GM19324 (cell line): ENCODE data around the gene CDK14.

Experiments used
- ATAC-seq: cut with Tn5 transposase; IDR thresholded peaks from one replicate; pipeline ENCODE4 v1.9.1; 2021; ENCODE audit warnings: mild to moderate bottlenecking, moderate library complexity; ENCODE audit not compliant: unreplicated experiment, low FRiP score

Gene CDK14

DNA sequence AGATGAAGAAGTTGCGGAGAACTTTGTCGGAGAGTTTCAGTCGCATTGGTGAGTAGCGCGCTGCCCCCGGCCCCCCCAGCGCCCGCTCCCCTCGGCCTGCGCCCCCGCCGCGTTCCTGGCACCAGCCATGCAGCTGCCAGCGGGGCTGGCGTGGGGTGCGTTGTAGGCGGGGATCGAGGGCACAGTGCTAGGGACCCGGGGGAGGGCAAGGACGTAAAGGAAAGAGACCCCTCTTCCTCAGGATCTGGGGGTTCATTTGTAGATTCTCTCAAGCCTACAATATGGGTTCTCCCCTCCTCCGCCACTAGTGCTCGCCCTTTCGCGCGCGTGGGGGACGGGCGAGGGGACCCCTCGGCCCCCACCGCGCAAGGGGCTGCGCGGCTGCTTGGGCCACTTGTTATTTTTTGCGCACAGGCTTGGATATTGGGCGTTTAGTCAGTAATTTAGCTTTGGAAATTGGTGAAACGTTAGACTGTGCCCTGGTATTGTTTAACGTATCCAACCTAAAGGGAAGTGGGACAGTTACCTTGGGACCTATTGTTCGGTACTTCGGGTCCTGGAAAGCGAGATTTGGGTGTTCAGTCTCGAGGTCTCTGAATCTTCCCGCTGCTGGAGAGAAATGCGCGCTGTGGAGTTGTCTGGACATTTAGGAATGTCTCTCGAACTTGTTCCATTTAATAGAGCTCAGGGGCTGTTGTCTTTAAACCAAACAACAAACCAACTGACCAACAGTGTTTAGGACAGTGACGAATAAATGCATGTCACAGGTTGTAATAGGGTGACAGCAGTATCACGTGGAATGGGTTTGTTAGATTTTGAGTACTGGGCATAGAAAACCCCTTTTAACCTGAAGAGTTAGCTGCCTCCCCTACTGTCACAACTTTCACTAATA is 796 bp downstream of the CDK14 start:
- ATAC-seq: peak; percentile 13

DNA sequence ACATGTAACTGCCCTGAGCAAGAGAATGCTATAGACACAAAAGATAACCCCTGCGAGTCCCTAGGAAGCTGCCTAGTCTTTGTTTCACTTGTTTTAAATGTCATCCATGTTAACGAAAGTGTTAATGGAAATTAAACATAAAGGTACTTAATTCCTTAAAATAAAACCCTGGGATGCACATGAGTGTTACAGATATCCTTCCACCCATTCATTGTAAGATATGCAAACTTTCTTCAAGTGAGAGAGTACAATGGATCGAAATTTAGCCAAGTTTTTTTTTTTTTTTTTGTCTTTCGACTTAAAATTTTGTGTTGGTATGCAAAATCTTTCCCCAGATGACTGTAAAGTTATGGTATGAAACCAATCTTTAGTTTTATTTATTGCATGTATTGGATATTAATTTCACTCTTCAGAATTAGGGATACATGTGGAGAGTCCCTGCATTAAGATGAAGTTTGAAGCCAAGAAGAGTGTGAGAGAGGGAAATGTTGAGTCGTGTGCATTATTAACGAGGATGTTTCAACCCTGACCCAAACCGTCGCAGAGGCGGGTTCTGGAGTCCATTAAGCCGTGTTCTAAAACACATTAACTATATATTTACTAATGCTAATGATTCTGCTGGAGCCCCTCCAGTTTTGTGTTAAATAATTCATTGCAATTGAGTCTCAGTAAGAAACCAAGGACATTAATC is 1.6 kb downstream of the CDK14 start:
- ATAC-seq: no peak

DNA sequence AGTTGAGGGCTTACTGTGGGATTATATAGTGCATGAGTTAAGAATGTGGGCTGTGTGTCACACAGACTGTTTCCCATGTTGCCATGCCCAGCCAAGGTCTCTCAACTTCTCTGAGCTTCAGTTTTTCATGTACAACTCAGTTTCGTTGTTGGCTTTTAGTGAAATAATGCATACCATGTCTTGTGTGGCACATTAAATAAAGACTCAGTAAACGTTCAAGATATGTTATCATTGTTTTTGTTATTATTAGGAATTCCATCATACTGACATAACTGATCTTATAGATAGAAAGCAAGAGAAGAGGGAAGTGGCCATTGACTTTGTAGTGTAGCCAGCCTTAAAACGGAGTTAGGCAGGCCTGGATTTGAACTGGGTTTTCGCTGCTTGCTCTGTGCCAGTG is 2.9 kb downstream of the CDK14 start:
- ATAC-seq: no peak

DNA sequence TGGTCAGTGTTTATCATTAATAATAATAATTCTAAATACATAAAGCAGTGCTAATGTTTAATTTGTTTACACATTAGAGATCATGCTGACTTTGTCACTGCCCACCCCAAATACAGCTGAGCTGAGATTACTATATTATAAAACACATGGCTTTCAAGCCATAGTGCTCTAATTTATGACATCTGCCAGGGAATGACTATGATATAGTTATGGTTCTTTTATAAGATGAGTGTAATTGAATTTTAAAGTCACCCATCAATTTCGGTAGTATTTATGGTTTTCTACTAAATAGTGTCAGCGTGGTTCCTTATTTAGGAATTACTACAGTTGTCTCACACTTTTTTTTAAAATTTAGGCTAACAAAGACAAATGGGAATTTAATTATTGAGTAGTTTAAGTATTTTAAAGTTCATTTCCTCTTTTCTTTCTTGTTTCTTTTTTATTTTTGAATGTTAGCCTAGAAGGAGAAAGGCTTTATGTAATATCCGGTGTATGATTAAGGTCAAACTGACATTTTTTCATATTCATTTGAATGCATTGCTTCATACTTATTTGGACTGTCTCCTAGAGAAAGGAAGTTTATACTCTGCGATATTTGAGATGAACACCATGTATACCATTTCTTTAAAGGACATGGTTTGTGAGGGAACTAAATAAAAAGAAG is 3.9 kb downstream of the CDK14 start:
- no peak for ATAC-seq

DNA sequence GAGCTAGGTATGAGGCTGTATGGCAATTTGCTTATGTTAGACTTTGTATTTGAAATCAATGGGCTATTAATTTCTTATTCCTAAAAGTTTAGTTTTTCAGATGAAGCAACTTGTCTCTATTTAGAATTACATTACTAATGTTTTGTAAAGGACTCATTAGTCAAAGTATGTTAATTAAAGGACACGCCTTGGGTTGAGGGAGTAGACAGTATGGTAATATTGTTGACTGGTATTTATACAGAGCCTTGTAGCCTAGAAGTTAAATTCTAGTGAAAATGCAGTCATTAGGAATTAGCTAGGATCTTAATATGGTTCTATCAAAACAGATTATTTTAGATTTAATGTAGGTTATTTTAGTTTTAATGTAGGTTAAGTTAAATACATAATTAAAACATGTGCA is 6.2 kb downstream of the CDK14 start:
- ATAC-seq: no peak

DNA sequence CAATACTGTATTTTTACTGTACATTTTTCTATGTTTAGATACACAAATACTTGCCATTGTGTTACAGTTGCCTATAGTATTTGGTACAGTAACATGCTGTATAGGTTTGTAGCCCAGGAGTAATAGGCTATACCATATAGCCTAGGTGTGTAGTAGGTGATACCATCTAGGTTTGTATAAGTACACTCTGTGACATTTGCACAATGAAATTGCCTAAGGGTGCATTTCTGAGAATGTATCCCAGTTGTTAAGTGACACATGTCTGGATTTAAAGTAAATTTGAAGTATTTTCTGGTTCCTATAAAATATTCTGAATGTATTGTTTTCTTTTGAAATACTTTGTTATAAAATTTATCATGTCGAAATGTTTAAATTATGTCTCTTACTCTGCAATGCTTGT is 7.2 kb downstream of the CDK14 start:
- no peak for ATAC-seq

DNA sequence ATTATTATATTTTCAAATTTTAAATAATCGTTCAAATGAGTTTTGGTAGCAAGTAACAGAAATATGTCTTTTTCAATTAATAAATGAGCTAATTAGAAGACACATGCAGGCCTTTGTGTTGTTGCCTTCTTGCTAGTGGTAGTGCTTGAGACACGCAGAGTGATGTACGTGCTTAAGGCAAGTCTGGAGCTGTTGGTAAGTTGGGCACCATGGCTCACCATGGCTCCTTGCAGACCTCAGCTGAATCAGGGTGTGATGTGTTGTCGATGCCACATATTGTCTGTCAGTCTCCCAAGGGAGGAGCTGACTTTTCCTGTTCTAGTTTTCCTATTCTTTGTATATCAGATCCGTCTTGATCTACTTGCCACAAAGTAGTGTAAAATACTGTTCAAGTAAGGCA is 8.3 kb downstream of the CDK14 start:
- ATAC-seq: no peak

DNA sequence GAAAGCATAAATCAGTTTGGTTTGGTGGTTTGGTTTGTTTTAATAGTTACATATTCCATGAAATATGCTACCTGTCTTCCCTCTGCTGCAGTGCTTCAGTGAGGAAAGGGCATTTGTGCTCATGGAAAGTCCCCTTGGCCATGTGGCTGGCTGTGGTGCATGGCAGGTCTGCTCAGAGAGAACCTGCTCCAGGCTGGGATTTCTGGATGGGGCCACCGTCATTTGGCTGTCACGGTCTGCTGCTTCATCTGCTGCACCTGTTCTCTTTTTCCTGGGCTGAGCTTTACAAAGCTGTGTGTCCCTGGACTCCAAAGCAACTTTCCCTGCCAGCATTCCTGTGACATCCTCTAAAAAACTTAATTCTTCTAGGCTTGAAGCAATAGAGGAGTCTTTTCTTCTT is 8.9 kb downstream of the CDK14 start:
- ATAC-seq: no peak

DNA sequence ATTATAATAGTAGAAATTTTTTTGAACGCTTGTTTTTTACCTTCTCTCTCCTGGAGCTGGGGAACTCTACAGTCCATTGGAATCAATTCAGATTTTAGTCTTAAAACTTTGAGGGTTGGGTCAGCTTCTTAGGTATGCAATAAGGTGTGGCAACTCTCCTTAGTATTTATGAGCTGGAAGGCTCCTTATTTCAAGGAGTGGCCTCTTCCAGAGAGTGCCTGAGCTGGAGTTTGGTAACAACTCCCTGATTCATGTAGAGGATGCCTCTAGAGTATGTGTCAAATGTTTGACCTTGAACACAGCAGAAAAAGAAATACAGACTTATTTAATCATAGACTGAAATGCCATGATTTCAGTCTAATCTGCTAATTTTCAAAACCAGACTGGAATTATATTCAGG is 11.1 kb downstream of the CDK14 start:
- ATAC-seq: no peak

DNA sequence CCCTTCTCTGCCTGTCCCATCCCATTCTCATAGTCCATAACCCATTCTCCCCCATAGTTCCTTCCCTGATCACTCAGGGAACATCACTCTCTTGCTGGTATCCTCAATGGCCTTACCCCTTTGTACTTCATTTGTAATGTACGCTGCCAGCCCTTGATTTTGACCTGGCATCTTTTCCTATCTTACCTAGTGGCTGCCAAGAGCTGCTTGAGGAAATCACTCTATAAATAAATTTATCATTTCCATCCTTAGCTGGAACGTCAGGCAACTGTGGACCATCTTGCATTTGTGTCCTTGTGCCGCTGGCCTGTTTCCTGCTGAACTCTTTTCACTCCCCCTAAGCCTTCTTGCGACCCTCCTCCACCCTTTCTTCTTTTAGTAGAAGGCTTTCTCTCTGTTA is 14.0 kb downstream of the CDK14 start:
- no peak for ATAC-seq

DNA sequence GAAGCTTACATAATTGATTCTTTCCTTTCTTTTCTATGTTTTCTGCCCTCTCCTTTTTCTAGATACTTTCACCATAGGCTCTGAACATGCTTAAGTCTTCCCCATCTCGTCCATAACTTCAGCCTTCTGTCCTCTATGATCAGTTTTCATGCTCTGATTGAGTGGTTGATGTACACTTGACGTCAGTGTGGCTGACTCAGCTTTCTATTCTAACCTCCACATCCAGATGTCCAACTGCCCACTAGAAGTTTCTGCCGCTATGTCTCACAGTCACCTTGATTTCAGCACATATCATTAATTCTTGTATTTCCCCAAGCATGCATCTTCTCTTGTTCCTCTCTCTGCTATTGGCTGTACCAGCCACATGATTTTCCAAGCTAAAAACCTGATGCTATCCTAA is 15.0 kb downstream of the CDK14 start:
- ATAC-seq: no peak

DNA sequence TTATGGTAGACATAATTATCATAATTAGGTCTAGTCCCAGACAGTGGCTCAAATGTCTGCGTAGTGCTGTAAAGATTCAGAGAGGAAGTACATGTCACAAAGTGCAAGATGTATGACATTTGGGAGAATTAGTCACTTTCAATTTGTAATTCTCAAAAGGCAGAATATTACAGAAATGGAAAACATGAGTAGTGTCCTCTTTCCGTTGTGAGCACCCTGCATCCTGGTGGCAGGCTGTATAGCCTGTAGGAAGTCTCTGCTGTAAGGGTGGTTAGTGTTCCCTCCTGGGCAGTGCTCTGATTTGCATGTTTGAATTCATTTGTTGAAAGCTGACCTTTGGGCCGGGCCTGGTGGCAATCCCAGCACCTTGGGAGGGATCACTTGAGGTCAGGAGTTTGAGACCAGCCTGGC is 17.0 kb downstream of the CDK14 start:
- peak; percentile 85 for ATAC-seq

DNA sequence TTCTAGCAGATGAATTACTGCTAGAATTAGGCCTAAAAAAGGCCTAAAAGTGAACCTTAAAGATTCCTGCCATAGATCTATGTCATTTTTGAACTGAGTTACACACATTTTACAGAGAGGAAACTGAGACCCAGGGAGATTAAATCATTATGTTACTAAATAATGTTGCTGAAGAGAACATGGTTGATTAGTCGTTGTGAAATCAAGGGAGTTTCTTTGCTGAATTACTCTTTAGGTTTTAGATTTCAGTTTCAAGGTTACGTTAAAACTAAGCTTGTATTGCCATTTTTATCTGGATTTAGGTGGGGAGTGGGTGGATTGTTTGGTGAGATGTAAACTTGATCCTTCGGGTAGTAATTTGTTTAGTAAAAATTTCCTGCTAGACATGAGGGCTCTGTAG is 21.3 kb downstream of the CDK14 start:
- no peak for ATAC-seq

DNA sequence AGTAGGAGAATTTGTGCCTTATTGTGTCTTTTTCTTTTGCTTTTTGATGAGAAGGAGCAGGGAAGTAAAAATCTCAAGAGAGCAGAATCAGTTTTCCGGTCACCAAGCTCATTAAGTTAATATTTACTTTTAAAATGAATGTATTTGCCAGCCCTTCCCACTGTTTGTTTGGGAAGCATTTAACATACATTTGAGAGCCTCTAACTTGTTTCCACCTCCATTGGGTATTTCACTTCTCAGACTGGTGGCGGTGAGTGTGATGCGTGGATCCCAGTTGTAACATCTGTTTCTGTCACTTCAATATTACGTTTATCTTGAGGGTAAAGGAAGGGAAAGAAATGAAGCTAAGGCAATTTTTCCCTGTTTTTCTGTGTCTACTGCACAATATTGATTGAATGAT is 22.8 kb downstream of the CDK14 start:
- no peak for ATAC-seq

DNA sequence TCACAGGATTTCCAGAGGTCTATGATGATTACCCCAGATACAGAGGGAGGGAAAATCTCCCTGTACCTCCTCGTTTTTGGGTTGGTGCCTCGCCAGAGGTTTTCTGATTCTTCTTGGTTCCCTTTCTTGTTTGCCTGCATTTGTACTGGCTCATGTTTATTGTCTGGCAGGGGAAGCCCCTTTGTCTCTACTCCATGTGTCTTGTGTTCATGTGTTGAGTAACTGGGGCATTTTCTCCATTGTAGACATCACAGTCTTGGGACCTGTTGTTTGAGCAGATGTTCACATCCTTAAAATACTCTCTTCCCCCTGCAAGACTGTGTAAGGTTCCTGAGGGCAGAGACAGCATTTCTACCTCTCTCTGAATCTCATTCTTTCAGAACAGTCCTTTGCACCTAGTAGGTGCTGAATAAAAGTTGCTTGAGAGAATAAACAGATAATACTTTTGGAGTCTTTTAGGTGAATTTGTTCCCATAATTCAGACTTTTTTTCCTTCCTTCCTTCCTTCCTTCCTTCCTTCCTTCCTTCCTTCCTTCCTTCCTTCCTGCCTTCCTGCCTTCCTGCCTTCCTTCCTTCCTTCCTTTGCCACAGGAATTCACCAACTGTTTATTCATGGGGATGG is 25.1 kb downstream of the CDK14 start:
- no peak for ATAC-seq

DNA sequence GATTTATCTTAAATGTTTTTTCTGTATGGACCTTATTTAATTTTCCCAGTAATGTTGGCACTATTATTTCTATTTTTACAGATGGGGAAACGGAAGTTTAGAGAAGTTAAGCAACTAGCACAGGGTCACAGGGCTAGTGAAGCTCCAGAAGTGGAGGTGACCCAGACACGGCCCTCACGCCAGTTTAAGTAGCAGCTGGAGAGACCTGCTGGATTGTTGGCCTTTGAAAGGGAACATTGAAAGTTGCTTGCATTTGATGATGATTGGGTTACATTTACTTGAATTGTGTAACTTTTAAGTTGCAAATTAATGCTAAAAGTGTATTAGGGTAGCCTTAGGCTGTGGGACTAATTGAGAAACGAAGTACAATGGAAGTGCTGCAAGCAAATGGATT is 25.6 kb downstream of the CDK14 start:
- no peak for ATAC-seq

DNA sequence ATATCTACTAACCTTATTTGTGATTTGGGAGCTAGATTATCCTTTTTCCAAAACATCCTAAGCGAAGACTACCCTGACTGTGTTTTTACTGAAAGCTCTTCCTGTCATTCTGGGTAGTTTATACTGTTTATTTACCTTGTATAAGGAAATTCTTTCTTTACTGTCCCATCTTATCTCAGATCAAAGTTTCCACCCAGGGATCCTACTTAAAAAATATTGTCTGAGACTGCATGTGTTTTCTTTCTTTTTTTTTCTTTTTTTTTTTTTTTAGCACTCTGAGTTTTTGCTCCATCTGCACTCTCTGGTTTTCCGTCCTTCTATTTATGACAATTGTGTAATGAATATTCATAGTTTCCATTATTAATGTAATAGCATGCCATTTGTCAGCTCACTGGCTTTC is 26.5 kb downstream of the CDK14 start:
- no peak for ATAC-seq

DNA sequence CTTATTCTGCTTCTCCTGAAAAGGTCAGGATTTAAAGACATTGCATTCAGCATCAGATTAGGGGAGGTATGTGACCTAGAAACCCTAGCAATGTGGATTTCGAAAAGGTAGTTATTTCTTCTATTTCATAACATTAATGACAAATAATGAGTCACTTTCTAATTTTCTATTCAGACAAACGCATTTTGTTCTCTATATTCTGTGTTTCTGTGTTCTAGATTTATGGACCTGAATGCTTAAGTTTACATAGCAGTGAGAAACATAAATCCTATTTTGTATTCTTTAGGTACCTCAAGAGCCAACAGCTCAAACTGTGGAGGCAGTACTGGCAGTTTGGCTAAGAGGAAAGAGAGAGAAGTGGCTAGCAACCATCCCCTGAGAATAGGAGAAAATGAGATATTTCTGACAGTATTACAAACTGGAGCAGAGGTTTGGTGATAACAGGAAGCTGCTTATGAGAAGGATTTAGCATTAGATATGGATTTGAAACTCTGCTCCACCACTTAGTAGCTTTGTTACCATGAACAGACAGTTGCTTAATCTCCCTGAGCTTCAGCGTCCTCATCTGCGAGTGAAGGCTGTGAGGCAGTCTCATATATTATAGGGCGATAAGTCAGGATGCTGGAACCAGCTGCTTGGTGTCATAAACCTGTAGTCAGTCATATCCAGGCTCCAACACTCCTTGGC is 28.2 kb downstream of the CDK14 start:
- ATAC-seq: no peak

DNA sequence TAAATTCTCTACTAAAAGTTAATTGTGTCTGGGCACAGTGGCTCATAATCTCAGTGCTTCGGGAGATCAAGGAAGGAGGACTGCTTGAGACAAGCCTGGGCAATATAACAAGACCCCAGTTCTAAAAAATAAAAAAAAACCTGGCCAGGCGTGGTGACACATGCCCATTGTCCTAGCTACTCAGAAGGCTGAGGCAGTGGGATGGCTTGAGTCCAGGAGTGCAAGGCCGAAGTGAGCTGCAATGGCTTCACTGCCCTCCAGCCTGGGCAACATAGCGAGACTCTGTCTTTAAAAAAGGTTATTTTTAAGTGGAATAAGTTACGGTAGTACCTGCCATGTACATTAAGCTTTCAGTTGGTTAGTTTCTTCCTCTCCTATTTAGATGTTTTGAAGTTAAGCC is 28.9 kb downstream of the CDK14 start:
- ATAC-seq: no peak

DNA sequence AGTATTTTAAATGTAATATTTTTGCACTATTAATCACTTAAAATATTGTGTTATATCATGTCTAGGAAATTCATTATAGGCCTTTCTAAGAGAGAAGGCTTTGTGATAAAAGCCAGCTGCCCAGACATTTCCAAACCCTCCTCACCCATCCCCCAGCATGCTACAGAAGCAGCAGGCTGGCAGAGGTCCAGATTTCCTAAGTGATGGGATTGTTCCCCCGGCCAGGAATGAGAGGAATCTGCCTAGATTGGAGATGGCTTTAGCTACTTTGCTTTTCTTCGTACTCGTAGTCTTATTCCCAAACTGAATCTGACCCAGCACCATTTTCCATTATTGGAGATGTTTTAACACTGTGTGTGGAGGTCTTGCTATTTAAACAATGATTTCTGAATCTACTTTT is 29.4 kb downstream of the CDK14 start:
- no peak for ATAC-seq

DNA sequence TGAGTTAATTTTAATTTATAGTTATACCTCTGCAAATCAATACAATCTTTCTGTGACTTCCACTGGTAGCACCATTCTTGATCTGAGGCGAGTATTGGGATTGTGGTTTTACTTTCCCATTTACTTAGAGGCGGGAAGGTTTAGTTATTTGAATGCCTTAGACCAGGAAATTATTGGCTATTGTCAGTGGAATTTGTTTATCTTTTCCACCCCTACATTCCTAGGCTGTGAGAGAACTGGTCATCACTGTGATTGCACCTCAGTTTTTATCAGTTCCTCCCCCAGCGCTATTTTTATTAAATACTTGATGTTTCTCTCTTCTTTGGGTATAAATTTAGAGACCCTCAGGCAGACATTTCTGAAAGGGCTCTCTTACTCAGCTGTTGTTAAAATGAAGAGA is 29.9 kb downstream of the CDK14 start:
- ATAC-seq: no peak
